A549 (cell line): Measurements from ENCODE around the gene NPNT. TPM values are rescaled to one million over a fixed set of nuclear protein-coding genes. Genes with fewer than 3 reads are reported as not detected.

ENCODE experiments used
- ATAC-seq, 2 experiments: fragments of 200-7000 bp in 1 of 2; fragments of >200 bp in 1 of 2; cut with Nextera tagmentation in 1 of 2; cut with Tn5 transposase in 1 of 2; 3 replicates each; pipeline versions ENCODE4 v1.8.0 to v1.9.1; 2018 to 2020; ENCODE audit warnings: mild to moderate bottlenecking in 1 of 2, moderate library complexity in 1 of 2
- CTCF ChIA-PET: fragments of 300-600 bp; sonication (Branson Sonifier 250); formaldehyde crosslinking; extraction: SDS; loops from one replicate; lab custom pipeline; 2021; ENCODE audit warnings: antibody characterized with exemption, inconsistent platforms; lab: Yijun Ruan, JAX
- POLR2A ChIA-PET: fragments of 350-600 bp; formaldehyde crosslinking; extraction: SDS; loops from one replicate; lab custom pipeline; 2021; ENCODE audit warnings: antibody characterized with exemption, inconsistent platforms; lab: Yijun Ruan, JAX
- DNase-seq, 2 experiments: peaks; one replicate each; pipeline versions ENCODE4 v3.0.0 to v3.0.0-alpha.2; 2011 to 2016; ENCODE audit warnings: low read depth in 1 of 2, low spot score in 1 of 2
- FAIRE-seq: peaks from 2 replicates; lab custom pipeline; 2011; peaks lifted over from hg19 to GRCh38; lab: Jason Lieb, UNC
- H3K27ac ChIP-seq, 2 experiments: fragments of >200 bp; sonication (Bioruptor Twin); formaldehyde crosslinking; 3 replicates each; pipeline ENCODE4 v1.5.1; 2016 to 2017
- H3K4me1 ChIP-seq: fragments of >200 bp; sonication (Bioruptor Twin); formaldehyde crosslinking; 3 replicates; pipeline ENCODE4 v1.6.1; 2016
- H3K4me2 ChIP-seq: fragments of >200 bp; sonication (Bioruptor Twin); formaldehyde crosslinking; 3 replicates; pipeline ENCODE4 v1.6.1; 2016
- H3K4me3 ChIP-seq: fragments of >200 bp; sonication (Bioruptor Twin); formaldehyde crosslinking; 3 replicates; pipeline ENCODE4 v1.5.1; 2016
- H3K9me3 ChIP-seq: fragments of >200 bp; sonication (Bioruptor Twin); formaldehyde crosslinking; 3 replicates; pipeline ENCODE4 v1.6.1; 2016
- CHD2 ChIP-seq: fragments of 150-350 bp; IDR thresholded peaks from 2 replicates; pipeline ENCODE4 v1.6.1; 2014; ENCODE audit warnings: low read length; ENCODE audit not compliant: partially characterized antibody
- CHD4 ChIP-seq: fragments of 200-600 bp; sonication (generic); IDR thresholded peaks from 2 replicates; pipeline ENCODE4 v1.6.1; 2016; ENCODE audit warnings: antibody characterized with exemption, mild to moderate bottlenecking, borderline replicate concordance
- CTCF ChIP-seq: fragments of >200 bp; sonication (Bioruptor Twin); formaldehyde crosslinking; IDR thresholded peaks from 3 replicates; pipeline ENCODE4 v1.5.1; 2016
- EHF ChIP-seq: fragments of 250-450 bp; sonication (Bioruptor Pico); IDR thresholded peaks from 2 replicates; pipeline ENCODE4 v1.5.0; 2020; ENCODE audit warnings: mild to moderate bottlenecking
- ELK1 ChIP-seq: fragments of 150-350 bp; IDR thresholded peaks from 2 replicates; pipeline ENCODE4 v1.6.1; 2014; ENCODE audit warnings: low read depth, mild to moderate bottlenecking, low read length
- EP300 ChIP-seq, 2 experiments: fragments of >200 bp; sonication (Bioruptor Twin); formaldehyde crosslinking; IDR thresholded peaks; 2 replicates in 1 of 2; 3 replicates in 1 of 2; pipeline ENCODE4 v1.6.1; 2016 to 2017
- FOSL2 ChIP-seq, 2 experiments: fragments of 450-650 bp in 1 of 2; fragments of >200 bp in 1 of 2; sonication (Bioruptor Twin) in 1 of 2; formaldehyde crosslinking; IDR thresholded peaks; 2 replicates each; pipeline versions ENCODE4 v1.5.0 to v1.6.1; 2016 to 2020; ENCODE audit warnings: mild to moderate bottlenecking in 1 of 2, moderate library complexity in 1 of 2
- HDAC2 ChIP-seq: fragments of 200-600 bp; sonication (generic); IDR thresholded peaks from 2 replicates; pipeline ENCODE4 v1.6.1; 2016
- HES2 ChIP-seq: fragments of >200 bp; sonication (Bioruptor Twin); formaldehyde crosslinking; IDR thresholded peaks from 2 replicates; pipeline ENCODE4 v1.6.1; 2016
- KDM5A ChIP-seq: fragments of 200-600 bp; sonication (generic); IDR thresholded peaks from 2 replicates; pipeline ENCODE4 v1.6.1; 2016; ENCODE audit warnings: antibody characterized with exemption, mild to moderate bottlenecking
- MAX ChIP-seq: IDR thresholded peaks from 2 replicates; pipeline ENCODE4 v1.6.1; 2012
- MAZ ChIP-seq: fragments of 150-350 bp; IDR thresholded peaks from 2 replicates; pipeline ENCODE4 v1.6.1; 2014; ENCODE audit warnings: antibody characterized with exemption, low read depth, low read length, borderline replicate concordance
- MYC ChIP-seq: IDR thresholded peaks from 2 replicates; pipeline ENCODE4 v1.6.1; 2012; ENCODE audit warnings: mild to moderate bottlenecking, inconsistent platforms, low read length, improper control_type of control experiment, borderline replicate concordance
- PBX3 ChIP-seq: IDR thresholded peaks from 2 replicates; pipeline ENCODE4 v1.6.1; 2012
- POLR2A ChIP-seq: IDR thresholded peaks from 2 replicates; pipeline ENCODE4 v1.6.1; 2012; ENCODE audit warnings: mild to moderate bottlenecking, low read length
- POLR2AphosphoS2 ChIP-seq: conservative IDR thresholded peaks from 2 replicates; pipeline ENCODE4 v1.6.1; 2012; ENCODE audit warnings: low read length, improper control_type of control experiment, inconsistent platforms
- RAD21 ChIP-seq, 2 experiments: fragments of >200 bp in 1 of 2; sonication (Bioruptor Twin) in 1 of 2; formaldehyde crosslinking in 1 of 2; IDR thresholded peaks in 1 of 2; conservative IDR thresholded peaks in 1 of 2; 2 replicates in 1 of 2; 3 replicates in 1 of 2; pipeline ENCODE4 v1.6.1; 2012 to 2018; ENCODE audit warnings: inconsistent platforms in 1 of 2
- RARB ChIP-seq: fragments of 250-450 bp; sonication (Bioruptor Pico); IDR thresholded peaks from 2 replicates; pipeline ENCODE4 v1.8.0; 2021; ENCODE audit warnings: mild to moderate bottlenecking, moderate library complexity
- RFX5 ChIP-seq: fragments of 450-650 bp; IDR thresholded peaks from 2 replicates; pipeline ENCODE4 v1.7.1; 2014; ENCODE audit warnings: antibody characterized with exemption, mild to moderate bottlenecking, moderate library complexity
- SMC3 ChIP-seq: fragments of >200 bp; sonication (Bioruptor Twin); formaldehyde crosslinking; IDR thresholded peaks from 3 replicates; pipeline ENCODE4 v1.6.1; 2018; ENCODE audit warnings: inconsistent platforms
- SREBF2 ChIP-seq: fragments of 450-650 bp; IDR thresholded peaks from 2 replicates; pipeline ENCODE4 v1.6.1; 2014; ENCODE audit warnings: mild to moderate bottlenecking, moderate library complexity
- TFCP2L1 ChIP-seq: fragments of 250-450 bp; sonication (Bioruptor Pico); IDR thresholded peaks from 2 replicates; pipeline ENCODE4 v1.5.0; 2021; ENCODE audit warnings: mild to moderate bottlenecking
- USF2 ChIP-seq: fragments of 450-650 bp; IDR thresholded peaks from 2 replicates; pipeline ENCODE4 v1.6.1; 2014; ENCODE audit warnings: antibody characterized with exemption
- ZC3H11A ChIP-seq: fragments of 450-650 bp; IDR thresholded peaks from 2 replicates; pipeline ENCODE4 v1.6.1; 2014; ENCODE audit warnings: antibody characterized with exemption, mild to moderate bottlenecking
- ZFP36 ChIP-seq: fragments of 450-650 bp; IDR thresholded peaks from 2 replicates; pipeline ENCODE4 v1.6.1; 2014; ENCODE audit warnings: borderline replicate concordance; ENCODE audit not compliant: partially characterized antibody
- WGBS: methylation state at CpG from one replicate; pipeline ENCODE4 v1.1.6; 2017; ENCODE audit errors: missing lambda C conversion rate; 5-methylcytosine and 5-hydroxymethylcytosine counted together
- polyA plus RNA-seq, 4 experiments: library from polyadenylated mRNA; depleted of rRNA in 3 of 4; stranded (reverse); fragments of >200 nt; fragmentation: RNase III in 1 of 4; extraction: RNeasy Plus Mini Kit Qiagen cat#74134 plus additional on column Dnase treatment in 1 of 4; gene quantifications; 2 replicates in 3 of 4; 3 replicates in 1 of 4; pipeline ENCODE4 v1.2.3, GENCODE V29; 2011 to 2017

Gene NPNT
- polyA plus RNA-seq, 2 of the 4 experiments (the other 2 are of a cell fraction) = 0.32 to 0.56 TPM

- TF ChIP-seq PBX3 = no peak
- no peak for TF ChIP-seq MYC
- no peak for TF ChIP-seq CHD4
- TF ChIP-seq MAX = no peak
- no peak for TF ChIP-seq SMC3
- TF ChIP-seq EP300 (IDR thresholded peaks at IDR 0.05) = no peak
- no peak for TF ChIP-seq ZC3H11A
These were observed 7.8 kb upstream of the NPNT start (continued) for GRCh38 chr4:105887508-105887907.

GRCh38 chr4:105895583-105896460, 551 bp downstream of the NPNT start:
- H3K9me3 ChIP-seq = no peaks in the 10 kb centered on the region
- ATAC-seq = peak; percentile 67 to 72; a peak in 5 of 6 replicates
- H3K4me3 ChIP-seq = peak overlapping the region; percentile 43
- POLR2A ChIA-PET = no interaction called here
- WGBS = 12% methylated on average over 18 of the region's 84 CpGs
- CTCF ChIA-PET = no interaction called here
- FAIRE-seq = no peak
- peak overlapping the region; percentile 88 for H3K4me2 ChIP-seq
- TF ChIP-seq RARB (CRISPR knock-in tag) (no peak), EHF (CRISPR knock-in tag) (no peak), CTCF (no peak), ZC3H11A (no peak), HDAC2 (no peak), MYC (no peak), KDM5A (no peak), EP300 (IDR thresholded peaks at IDR 0.05) (no peak), CHD2 (no peak), POLR2AphosphoS2 (no peak)
- H3K4me1 ChIP-seq = no peaks in the 10 kb centered on the region; the same call in 2 of the 3 replicates
- DNase-seq = peak in 1 of 2 experiments; percentile 6
- no peak overlapping the region; a peak in 1 of 6 replicates for H3K27ac ChIP-seq

GRCh38 chr4:105896461-105896942, 1.2 kb downstream of the NPNT start:
- H3K27ac ChIP-seq = no peak overlapping the region

More at GRCh38 chr4:105896461-105896942, 1.2 kb downstream of the NPNT start:
- no peaks in the 10 kb centered on the region; the same call in 2 of the 3 replicates for H3K4me1 ChIP-seq
- H3K9me3 ChIP-seq = no peaks in the 10 kb centered on the region
- FAIRE-seq = no peak
- ChIA-PET CTCF (no interaction called here), POLR2A (no interaction called here)
- peak overlapping the region; percentile 88; the same call in 2 of the 3 replicates for H3K4me2 ChIP-seq
- no peak for ATAC-seq
- 68% methylated on average over 17 of the region's 22 CpGs for WGBS
- no peak for DNase-seq
- TF ChIP-seq POLR2A = no peak
- no peak for TF ChIP-seq MAZ
- no peak for TF ChIP-seq CHD2
- TF ChIP-seq TFCP2L1 (CRISPR knock-in tag) = no peak
- TF ChIP-seq ZFP36 = no peak
- TF ChIP-seq SREBF2 = no peak
- no peak for TF ChIP-seq ELK1
- no peak for TF ChIP-seq FOSL2 (IDR thresholded peaks at IDR 0.05)
- TF ChIP-seq FOSL2 (CRISPR knock-in tag; IDR thresholded peaks at IDR 0.05) = no peak
- no peak for TF ChIP-seq RAD21 (conservative IDR thresholded peaks at IDR 0.05 in 1 of 2, IDR thresholded peaks at IDR 0.05 in 1 of 2)
- TF ChIP-seq ZC3H11A = no peak
- no peak for TF ChIP-seq EP300 (IDR thresholded peaks at IDR 0.05)
- no peak for TF ChIP-seq HES2
- TF ChIP-seq RFX5 = no peak
- TF ChIP-seq USF2 = no peak
- no peak overlapping the region; the same call in 2 of the 3 replicates for H3K4me3 ChIP-seq
